Activated CD8-positive, alpha-beta memory T cell treated with anti-CD3 and anti-CD28 coated beads, Interleukin-2, amount 50 U/mL, for 1 hour (primary cell): ENCODE measurements around the gene GABARAPL1.
"Not testable (repeated sequence)": the region's sequence is repeated elsewhere in the genome, so short reads cannot be mapped to it uniquely, and the experiment has no call there.

Experiments used
- DNase-seq: peaks from one replicate; pipeline ENCODE4 v3.0.0-alpha.2; 2020; ENCODE audit errors: extremely low read depth

GABARAPL1 gene

GRCh38 chr12:10212739-10213131, at the start of gene GABARAPL1:
GABARAPL1 (plus strand) TSS chr12:10212877; CDS start chr12:10213130, 253 bp downstream.
- DNase-seq, result peak; percentile 67

GRCh38 chr12:10163084-10163483, 49.6 kb upstream of the GABARAPL1 start:
- no peak for DNase-seq

- DNase-seq, result no peak
Observed at GRCh38 chr12:10165421-10165820, 47.3 kb upstream of the GABARAPL1 start.

- DNase-seq, result no peak
Observed at GRCh38 chr12:10167599-10167998, 45.1 kb upstream of the GABARAPL1 start.

GRCh38 chr12:10169104-10169503, 43.6 kb upstream of the GABARAPL1 start:
- DNase-seq, result no peak

- no peak for DNase-seq
Observed at GRCh38 chr12:10170216-10170615, 42.5 kb upstream of the GABARAPL1 start.

GRCh38 chr12:10171973-10172728, 40.5 kb upstream of the GABARAPL1 start, which contains the start of gene OLR1:
OLR1 (minus strand) TSS chr12:10172132; CDS start chr12:10172077, 55 bp downstream.
- no peak for DNase-seq

- DNase-seq, result no peak
Observed at GRCh38 chr12:10174986-10175614, 37.6 kb upstream of the GABARAPL1 start.

- no peak for DNase-seq
Observed at GRCh38 chr12:10175846-10176636, 36.6 kb upstream of the GABARAPL1 start.

- DNase-seq, result no peak
Observed at GRCh38 chr12:10178821-10179220, 33.9 kb upstream of the GABARAPL1 start, which contains the start of gene TMEM52B. TMEM52B (plus strand) TSS chr12:10179032; CDS start chr12:10179575, 543 bp downstream.

- no peak for DNase-seq
Observed at GRCh38 chr12:10179776-10180181, 32.9 kb upstream of the GABARAPL1 start.

- DNase-seq, result no peak
Observed at GRCh38 chr12:10182354-10183049, 30.2 kb upstream of the GABARAPL1 start.

GRCh38 chr12:10184261-10184843, 28.3 kb upstream of the GABARAPL1 start:
- DNase-seq, result no peak

GRCh38 chr12:10186299-10186698, 26.4 kb upstream of the GABARAPL1 start:
- no peak for DNase-seq

- not testable (repeated sequence) for DNase-seq
Observed at GRCh38 chr12:10186958-10187357, 25.7 kb upstream of the GABARAPL1 start.

GRCh38 chr12:10189653-10190052, 23.0 kb upstream of the GABARAPL1 start:
- DNase-seq, result no peak

- no peak for DNase-seq
Observed at GRCh38 chr12:10190558-10191388, 21.9 kb upstream of the GABARAPL1 start.

GRCh38 chr12:10191865-10192264, 20.8 kb upstream of the GABARAPL1 start:
- no peak for DNase-seq

- no peak for DNase-seq
Observed at GRCh38 chr12:10194160-10194670, 18.5 kb upstream of the GABARAPL1 start.

GRCh38 chr12:10196210-10196609, 16.5 kb upstream of the GABARAPL1 start:
- DNase-seq, result no peak
